Frontal cortex (tissue), 4 donors: ENCODE measurements around the gene DAZAP1. TPM values are rescaled to one million over a fixed set of nuclear protein-coding genes. Genes with fewer than 3 reads are reported as not detected.

Experiments
- DNase-seq, 2 donors: peaks; one replicate each; pipeline ENCODE4 v3.0.0; 2012; ENCODE audit warnings: low spot score in 2 of 2
- FAIRE-seq: peaks from 2 replicates; lab custom pipeline; 2012; peaks lifted over from hg19 to GRCh38; lab: Jason Lieb, UNC
- total RNA-seq: library from RNA; depleted of rRNA; stranded (reverse); fragments of >200 nt; gene quantifications from one replicate; pipeline ENCODE4 v1.2.3, GENCODE V29; 2014
- donor health status: control.
- donor health status: control.
- donor health status: control.

DAZAP1 gene
- total RNA-seq, 1 donor from 2014 or later = 43.6 TPM

DNA sequence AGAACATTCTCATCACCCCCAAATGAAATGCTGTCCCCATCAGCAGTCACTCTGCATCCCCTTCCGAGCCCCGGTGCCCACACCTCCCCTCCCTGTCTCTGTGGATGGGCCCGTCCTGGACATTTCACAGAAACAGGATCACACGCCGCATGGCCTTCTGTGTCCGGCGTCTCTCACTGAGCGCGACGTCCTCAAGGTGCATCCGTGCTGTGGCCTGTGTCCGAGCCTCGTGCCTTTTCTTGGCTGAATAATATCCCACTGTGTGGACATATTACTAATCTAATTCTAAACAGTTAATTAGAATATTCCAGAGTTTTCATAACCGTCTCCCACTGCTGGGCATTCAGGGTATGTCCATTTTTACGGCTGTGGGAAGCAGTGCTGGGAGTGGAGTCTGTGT, 15.0 kb upstream of the DAZAP1 start:
- no peak for DNase-seq
- no peak for FAIRE-seq

DNA sequence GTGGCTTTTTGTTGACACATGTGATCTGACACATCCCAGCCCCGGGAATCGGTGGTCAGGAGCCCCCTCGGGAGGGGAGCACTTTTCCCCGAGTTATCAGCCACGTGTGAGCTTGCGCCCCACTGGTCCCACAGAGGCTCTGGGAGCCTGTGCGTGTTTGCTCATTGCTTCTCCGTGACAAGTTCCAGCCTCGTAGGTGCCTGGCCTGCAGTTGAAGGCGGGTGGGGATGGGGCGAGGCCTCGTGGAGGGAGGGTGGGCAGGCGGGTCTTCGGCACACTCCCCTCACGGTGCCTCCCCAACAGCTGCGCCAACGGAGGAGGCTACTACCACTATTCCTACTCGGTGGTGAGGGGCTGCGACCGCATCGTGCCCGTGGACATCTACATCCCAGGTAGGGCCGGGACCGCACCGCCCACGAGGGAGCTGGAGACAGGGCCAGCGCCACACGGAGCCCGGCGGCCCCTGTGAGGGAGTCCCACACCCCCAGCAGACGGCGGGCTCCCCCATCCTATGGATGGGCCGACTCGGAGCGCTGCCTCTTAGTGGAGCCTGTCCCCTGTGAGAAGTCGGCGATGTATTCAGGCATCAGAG, 14.4 kb upstream of the DAZAP1 start:
- DNase-seq (no peak), FAIRE-seq (no peak)

DNA sequence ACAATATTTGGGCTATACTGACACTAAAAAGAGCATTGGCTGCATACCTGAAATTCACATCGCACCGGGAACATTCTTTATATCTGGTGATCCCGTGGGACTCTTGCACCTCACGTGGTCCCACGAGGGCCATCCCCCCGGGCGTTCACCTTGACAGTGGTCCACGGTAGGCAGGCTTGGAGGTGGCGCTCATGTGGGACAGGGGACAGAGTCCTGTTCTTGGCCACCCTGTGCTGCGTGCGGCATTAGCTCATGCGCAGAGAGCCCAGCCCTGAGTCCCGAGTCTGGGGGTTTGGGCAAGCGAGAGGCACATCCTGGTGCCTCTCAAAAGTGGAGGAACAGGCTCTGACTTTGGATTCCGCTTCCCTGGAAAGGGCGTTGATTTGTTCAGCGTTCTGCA, 13.5 kb upstream of the DAZAP1 start:
- no peak for FAIRE-seq

DNA sequence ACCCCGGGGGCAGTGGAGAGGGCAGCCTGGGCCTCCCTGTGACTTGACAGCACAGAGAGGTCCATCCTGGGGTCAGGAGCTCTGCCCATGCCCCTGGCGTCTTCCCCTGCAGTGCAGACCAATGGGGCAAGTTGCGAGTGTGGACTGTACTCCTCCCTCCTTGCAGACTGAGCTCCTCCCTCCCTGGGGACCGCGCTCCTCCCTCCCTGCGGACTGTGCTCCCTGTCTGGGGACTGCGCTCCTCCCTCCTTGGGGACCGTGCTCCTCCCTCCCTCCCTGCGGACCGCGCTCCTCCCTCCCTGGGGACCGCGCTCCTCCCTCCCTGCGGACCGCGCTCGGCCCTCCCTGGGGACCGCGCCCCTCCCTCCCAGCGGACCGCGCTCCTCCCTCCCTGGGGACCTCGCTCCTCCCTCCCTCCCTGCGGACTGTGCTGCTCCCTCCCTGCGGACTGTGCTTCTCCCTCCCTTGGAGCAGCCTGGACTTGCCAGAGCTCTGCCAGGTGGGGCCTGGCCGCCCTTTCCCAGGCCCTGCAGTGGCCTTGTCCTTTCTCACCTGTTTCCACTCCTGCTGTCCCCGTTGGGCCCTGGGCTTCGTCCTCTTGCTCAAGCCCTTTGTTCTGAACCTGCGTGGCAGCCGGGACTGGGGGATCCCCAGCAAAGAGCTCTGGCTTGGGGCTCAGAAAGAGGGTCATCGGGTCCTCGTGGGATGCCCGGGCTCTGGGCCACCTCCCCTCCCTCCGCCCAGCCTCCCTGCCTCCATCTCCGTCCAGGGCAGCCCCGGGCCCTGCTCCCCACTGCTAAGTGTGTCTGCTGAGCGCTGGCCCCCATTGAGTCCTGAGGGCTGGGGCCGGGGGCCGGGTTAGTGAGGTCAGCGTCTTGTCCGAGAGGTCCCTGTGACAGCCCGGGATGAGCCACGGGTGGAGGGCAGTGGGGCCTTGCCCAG, 12.9 kb upstream of the DAZAP1 start:
- no peak for DNase-seq
- FAIRE-seq = no peak

More for the DNA sequence above, 13.5 kb upstream of the DAZAP1 start:
- no peak for DNase-seq

DNA sequence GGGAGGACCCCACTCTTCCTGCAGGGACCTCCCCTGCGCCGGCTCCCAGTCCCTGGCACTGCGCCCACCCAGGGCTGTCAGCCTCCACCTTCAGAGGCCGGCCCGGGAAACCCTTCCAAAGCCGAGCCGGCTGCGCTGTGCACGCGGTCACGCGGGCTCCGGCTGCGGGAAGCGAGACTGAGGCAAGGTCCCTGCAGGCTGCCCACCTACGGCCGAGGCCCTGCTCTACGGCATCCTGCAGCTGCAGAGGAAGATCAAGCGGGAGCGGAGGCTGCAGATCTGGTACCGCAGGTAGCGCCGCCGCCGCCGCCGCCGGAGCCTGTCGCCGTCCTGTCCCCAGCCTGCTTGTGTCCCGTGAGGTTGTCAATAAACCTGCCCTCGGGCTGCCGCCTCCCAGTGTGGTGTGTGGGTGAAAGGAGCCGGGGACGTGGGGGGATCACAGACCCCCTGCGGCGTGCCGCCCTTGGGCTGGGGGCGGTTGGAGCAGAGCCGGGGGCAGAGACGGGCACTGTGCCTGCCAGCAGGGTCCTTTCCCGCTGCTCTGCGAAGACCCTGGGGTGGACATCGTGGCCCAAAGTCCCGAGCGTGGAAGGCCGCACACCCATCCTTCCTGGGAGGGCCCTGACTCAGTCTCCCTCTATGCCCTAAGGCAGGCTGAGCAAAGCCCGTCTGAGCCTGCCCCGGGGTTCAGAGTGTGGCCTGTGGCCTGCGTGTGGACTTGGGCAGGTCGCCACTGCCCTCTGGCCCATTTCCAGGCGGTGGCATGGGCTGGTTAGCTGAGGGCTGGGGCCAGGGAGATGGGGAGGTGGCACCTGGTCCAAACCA, 12.0 kb upstream of the DAZAP1 start:
- FAIRE-seq (no peak), DNase-seq (no peak)

DNA sequence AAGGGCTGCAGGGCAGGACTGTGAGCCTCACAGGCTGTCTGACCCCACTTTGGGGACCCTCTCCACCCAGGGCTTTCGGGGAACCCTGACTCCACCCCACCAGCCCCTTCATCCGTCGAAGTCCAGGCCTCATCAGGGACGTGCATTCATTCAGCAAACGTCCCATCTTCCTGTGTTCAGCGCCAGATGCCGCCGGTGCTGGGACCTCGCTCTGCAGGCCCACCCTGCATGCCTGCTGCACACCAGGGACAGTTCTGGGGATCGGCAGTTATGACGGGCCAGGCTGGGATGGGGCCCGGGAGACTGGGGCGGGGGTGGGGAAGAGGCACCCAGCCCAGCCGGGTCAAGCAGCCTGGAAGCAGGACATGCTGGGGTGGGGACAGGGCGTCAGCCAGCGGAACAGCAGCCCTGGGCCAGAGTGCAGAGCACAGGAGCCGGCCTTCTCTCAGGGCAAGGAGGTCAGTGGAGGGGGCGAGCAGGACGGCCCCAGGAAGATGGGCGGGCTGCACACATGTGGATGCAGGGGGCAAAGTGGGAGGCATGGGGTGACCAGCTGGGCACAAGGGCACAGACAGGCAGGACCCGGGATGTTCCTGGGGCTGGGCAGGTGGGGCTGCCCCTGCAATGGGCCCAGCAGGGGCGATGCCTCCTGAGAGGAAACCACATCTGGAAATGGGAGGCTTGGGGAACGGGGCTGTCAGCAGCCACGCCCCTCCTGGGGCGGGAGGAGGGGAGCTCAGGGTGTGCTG, 11.2 kb upstream of the DAZAP1 start:
- DNase-seq = no peak
- no peak for FAIRE-seq

DNA sequence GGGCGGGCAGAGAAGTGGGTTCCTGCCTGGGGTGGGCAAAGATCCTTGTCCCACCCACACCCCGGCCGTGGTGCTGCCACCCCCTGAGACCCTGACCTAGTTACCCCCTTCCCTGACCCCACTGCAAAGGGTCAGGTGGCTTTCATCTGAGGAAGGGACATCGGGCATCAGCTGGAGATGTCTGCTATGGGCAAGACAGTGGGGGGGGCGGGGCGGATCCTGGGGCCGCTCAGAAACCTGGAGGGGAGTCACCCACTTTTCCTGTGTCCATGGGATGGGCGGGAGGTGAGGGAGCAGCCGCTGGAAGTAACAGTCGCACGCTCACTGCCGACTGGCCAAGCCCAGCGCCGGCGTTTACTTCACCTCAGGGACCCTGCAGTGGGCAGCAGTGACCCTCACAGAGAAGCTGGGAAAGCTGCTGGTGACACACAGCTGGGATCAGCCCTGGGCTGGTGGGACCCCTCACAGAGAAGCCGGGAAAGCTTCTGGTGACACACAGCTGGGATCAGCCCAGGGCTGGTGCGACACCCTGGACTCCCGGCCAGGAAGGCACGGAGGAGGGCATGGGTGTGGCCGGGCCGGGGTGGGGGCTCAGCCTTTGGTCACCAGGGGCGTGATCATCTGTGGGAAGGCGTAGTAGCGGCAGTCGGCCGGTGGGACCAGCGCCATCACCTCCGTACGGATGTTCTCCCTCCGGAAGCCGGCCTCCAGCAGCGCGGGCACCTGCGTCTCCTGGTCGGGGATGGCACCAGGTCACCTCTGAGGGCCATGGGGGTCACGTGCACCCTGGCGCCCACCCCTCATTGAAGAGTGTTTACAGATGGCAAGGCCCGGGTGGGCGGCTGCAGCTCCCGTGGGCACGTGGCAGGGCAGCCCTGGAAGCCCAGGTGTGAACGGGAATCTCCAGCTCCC, 10.4 kb upstream of the DAZAP1 start:
- FAIRE-seq = no peak
- DNase-seq = no peak

DNA sequence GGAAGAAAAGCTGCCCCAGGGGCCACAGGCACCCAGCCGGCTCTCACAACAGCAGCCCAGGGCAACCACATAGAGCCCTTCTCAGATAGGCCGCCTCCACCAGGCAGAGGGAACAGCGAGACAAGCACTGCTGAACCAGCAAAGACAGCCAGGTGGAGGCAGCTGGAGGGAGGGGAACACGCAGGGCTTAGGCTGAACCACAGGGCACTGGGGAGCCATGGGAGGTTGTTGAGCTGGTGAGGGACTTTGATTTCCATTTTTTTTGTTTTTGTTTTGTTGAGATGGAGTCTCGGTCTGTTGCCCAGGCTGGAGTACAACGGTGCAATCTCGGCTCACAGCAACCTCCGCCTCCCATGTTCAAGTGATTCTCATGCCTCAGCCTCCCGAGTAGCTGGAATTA, 9.5 kb upstream of the DAZAP1 start:
- DNase-seq (no peak), FAIRE-seq (no peak)

DNA sequence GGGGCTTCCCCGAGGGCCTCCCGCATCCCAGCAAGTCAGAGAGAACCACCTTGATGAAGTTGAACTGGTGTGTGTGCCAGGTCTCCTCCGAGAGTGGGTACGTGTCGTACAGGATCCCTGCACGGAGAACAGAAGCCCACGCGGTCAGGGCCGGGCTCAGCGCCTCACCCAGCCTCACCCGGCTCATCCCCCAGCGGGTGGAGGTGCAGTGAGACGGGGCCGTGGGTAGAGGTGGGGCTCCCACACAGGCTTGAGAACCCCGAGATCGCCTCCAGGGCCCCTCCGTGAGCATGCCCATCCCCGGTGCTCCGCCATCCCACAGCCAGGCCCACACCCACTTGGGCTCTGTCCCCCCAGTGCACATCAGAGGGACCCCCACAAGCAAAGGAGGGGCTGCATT, 8.3 kb upstream of the DAZAP1 start:
- FAIRE-seq = no peak

DNA sequence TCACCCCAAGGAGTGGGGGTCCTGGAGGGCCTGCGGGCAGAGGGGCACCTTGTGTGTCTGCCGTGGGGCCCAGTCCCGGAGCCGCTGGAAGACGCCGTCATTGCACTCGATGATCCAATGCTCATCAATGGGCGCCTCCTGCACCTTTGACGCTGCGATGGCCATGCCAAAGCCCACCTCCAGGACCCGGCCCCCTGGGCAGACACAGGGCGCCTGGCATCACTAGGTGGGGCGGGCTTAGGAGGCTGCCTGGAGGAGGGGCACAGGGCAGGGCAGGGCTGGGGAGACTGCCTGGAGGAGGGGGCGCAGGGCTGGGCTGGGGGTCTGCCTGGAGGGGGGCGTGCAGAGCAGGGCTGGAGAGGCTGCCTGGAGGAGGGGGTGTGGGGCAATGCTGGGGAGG, 7.6 kb upstream of the DAZAP1 start:
- FAIRE-seq (no peak), DNase-seq (no peak)

More for the DNA sequence above, 8.3 kb upstream of the DAZAP1 start:
- no peak for DNase-seq

DNA sequence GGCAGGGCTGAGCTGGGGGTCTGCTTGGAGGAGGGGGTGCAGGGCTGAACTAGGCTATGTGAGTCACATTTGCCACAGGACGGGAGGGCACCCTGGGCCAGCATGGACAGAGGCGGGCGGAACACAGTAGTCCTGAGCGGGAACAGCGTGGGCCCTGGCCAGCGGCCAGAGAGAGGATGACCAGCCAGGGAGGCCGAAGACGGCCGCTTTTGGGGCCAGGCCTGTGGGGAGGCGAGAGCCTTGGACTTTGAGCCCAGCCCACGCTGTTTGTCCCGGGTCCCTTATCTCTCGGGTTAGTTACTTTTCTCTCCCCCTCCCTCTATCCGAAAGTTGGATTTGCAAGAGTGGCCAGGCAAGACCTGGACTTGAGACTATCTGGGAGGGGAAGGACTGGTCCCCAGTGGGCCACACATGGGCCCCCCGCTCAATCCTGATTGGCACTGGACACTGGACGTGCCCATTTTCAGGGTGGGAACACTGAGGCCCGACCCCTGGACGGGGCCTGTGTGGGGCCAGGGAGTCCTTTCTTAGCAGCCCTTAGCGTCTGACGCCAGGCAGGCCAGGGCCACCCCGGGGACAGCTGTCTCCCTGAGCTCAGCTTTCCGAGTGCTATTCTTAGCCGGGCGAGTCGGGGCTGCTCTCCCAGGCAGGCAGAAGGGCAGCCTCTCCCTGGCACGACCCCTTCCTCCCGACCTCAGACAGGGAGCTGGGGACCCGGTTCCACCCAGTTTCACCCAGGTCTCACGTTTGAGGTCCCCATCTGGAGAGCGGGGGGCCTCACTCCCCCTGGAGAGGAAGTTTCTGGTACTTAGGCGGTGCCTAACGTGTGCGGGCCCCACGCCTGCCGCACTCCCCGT, 6.9 kb upstream of the DAZAP1 start:
- DNase-seq = peak; percentile 69 to 79
- no peak for FAIRE-seq

DNA sequence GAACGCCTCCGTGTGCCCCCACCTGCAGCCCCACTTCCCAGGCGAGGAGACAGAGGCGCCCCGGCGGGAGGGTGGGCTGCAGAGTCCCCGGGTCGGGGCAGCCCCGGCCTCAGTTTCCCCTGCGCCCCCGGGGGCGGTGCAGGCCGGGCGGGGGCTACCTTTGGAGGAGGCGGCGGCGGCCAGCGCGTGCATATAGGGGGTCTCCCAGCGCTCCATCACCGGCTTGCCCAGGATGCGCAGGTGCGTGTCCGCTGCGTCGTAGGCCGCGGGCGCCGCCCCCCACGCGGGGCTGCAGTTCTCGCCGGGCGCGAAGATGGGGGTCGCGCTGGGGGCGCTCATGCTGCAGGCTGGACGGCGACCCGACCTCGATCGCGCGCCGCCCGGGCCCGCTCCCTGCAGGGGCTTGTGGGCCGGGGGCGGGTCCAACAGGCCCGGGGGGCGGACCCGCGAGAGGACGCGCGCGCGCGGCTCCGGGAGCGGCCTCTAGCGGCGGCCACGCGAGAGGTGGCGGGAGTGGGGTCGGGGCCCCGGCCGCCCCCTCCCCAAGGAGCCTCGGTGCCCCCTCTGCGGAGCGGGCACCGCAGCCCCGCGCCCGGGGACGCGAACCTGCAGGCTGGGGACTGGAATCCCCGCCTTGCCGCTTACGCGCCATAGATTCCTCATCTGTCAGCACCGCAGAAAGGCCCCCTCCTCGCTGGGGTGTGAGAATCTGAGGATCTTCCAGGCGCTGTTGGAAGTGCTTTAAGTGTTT, 6.1 kb upstream of the DAZAP1 start, which contains the start of gene GAMT:
GAMT (minus strand) TSS at position 405 of the 751 bp plus-strand sequence; CDS start at position 339, 66 bp downstream.
- FAIRE-seq (no peak), DNase-seq (peak; percentile 88 to 91)

DNA sequence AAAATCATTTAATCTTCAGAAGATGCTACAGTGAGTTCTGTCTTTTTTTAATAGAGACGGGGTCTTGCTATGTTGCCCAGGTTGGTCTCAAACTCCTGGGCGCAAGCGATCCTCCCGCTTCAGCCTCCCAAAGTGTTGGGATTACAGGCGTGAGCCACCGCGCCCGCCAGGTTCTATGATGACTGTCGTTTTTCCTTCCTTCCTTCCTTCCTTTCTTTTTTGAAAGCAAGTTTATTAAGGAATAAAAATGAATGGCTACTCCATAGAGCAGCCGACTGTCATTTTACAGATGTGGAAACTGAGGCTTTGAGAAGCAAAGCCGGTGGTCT, 5.5 kb upstream of the DAZAP1 start:
- no peak for FAIRE-seq

DNA sequence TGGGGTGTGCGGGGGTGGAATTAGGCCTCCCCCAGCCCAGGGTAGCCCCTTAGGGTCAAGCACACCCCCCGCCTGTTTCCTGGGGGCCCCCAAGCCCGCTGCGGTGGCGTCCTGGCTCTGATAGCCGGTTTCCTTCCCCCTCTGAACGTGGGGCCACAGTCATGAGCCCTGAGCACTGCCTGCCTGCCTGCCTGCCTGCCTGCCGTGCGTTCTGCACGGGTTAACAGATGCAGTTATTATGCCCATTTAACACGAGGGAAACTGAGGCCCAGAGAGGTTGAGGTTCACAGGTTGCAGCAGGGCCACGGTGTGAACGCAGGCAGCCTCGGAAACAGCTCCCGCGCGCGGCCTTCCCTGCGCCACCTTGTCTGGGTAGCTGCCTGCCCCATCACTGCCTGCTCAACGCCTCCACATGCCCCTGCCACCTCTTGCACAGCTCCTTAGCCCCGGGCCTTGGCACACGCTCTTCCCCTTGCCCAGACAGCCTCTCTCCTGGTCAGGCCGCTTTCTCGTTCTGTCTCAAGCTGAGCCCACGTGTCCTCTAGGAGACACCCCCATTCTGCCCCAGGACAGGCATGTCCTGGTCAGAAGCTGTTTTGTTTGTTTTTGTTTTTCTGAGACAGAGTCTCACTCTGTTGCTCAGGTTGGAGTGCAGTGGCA, 4.8 kb upstream of the DAZAP1 start:
- FAIRE-seq = no peak
- DNase-seq = no peak

More for the DNA sequence above, 5.5 kb upstream of the DAZAP1 start:
- no peak for DNase-seq

DNA sequence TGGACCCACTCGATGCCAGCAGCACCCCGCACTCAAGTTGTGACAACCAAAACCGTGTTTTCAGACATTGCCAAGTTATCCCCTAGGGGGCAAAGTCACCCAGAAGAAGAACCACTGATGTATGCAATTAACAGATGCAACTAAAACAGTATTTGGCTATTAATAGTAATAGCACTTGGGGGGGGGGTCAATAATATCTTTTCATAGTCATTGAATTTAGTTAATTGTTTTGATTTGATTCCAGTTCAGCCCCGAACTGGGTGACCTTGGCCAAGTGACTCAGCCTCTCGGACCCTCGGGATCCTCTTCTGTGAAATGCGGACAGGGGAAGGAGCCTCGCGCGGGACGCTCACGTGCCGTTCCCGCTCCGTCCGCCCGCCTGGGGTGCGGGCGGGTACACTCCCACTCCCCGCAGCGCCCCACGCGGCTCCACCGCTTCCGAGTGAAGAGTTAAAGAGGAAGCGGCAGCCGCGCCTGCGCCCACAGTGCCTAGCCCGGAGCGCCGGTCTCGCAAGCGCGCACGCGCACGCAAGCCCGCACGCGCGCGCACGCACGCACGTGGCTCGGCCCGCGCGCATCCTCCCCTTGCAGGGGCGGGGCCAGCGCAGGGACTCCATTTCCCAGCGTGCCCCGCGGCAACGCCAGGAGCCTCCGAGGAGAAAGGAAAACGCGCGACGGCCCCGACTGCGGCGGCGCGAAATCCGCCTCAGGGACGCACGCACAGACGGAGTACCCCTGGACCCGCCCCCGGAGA, 435 bp upstream of the DAZAP1 start:
- no peak for FAIRE-seq

More for the DNA sequence above, 435 bp upstream of the DAZAP1 start:
- DNase-seq = peak; percentile 97 to 98
